Measurements from ENCODE around the gene HNRNPA2B1. TPM values are rescaled to one million over a fixed set of nuclear protein-coding genes. Genes with fewer than 3 reads are reported as not detected.
"Not testable (repeated sequence)": the region's sequence is repeated elsewhere in the genome, so short reads cannot be mapped to it uniquely, and the experiment has no call there.

Gene HNRNPA2B1
- total RNA-seq, 2 experiments from 2014 or later, result 968 to 975 TPM

GRCh38 chr7:26191974-26192479, 8.5 kb downstream of the HNRNPA2B1 start:
- Mint-ChIP-seq H3K27me3 (peaks cover 10% of the 10 kb centered on the region), H3K4me1 (peaks cover 90% of the 10 kb centered on the region), H3K27ac (peak overlapping the region; percentile 91), H3K36me3 (peaks cover 96% of the 10 kb centered on the region), H3K9me3 (no peaks in the 10 kb centered on the region), H3K4me3 (peak overlapping the region; percentile 100)
- no peak for DNase-seq

- no peak for DNase-seq
- peak overlapping the region; percentile 8 for H3K4me3 Mint-ChIP-seq
- peaks cover 96% of the 10 kb centered on the region for H3K36me3 Mint-ChIP-seq
- peaks cover 10% of the 10 kb centered on the region for H3K27me3 Mint-ChIP-seq
- no peaks in the 10 kb centered on the region for H3K9me3 Mint-ChIP-seq
- H3K27ac Mint-ChIP-seq, result peak overlapping the region; percentile 91
- peaks cover 91% of the 10 kb centered on the region for H3K4me1 Mint-ChIP-seq
These were observed 9.1 kb downstream of the HNRNPA2B1 start for GRCh38 chr7:26191233-26191973.

- H3K27me3 Mint-ChIP-seq, result peaks cover 10% of the 10 kb centered on the region
These were observed 10.1 kb downstream of the HNRNPA2B1 start for GRCh38 chr7:26190417-26190869.

GRCh38 chr7:26189697-26190096, 10.8 kb downstream of the HNRNPA2B1 start:
- peak overlapping the region; percentile 90 for H3K27ac Mint-ChIP-seq
- H3K27me3 Mint-ChIP-seq, result peaks cover 10% of the 10 kb centered on the region
- no peak overlapping the region for H3K4me3 Mint-ChIP-seq
- DNase-seq, result no peak
- peaks cover 94% of the 10 kb centered on the region for H3K36me3 Mint-ChIP-seq
- peaks cover 94% of the 10 kb centered on the region for H3K4me1 Mint-ChIP-seq
- H3K9me3 Mint-ChIP-seq, result no peaks in the 10 kb centered on the region

More at GRCh38 chr7:26190417-26190869, 10.1 kb downstream of the HNRNPA2B1 start:
- Mint-ChIP-seq H3K4me1 (peaks cover 92% of the 10 kb centered on the region), H3K4me3 (peak overlapping the region; percentile 45), H3K9me3 (no peaks in the 10 kb centered on the region), H3K27ac (peak overlapping the region; percentile 67), H3K36me3 (peaks cover 93% of the 10 kb centered on the region)
- DNase-seq, result no peak

- Mint-ChIP-seq H3K36me3 (peaks cover 94% of the 10 kb centered on the region), H3K9me3 (no peaks in the 10 kb centered on the region)
These were observed 11.5 kb downstream of the HNRNPA2B1 start for GRCh38 chr7:26188957-26189541.

GRCh38 chr7:26188206-26188956, 12.2 kb downstream of the HNRNPA2B1 start:
- Mint-ChIP-seq H3K4me3 (peak overlapping the region; percentile 65), H3K27me3 (peaks cover 10% of the 10 kb centered on the region), H3K4me1 (peaks cover 91% of the 10 kb centered on the region), H3K36me3 (peaks cover 94% of the 10 kb centered on the region), H3K27ac (peak overlapping the region; percentile 90), H3K9me3 (no peaks in the 10 kb centered on the region)
- DNase-seq, result no peak

More at GRCh38 chr7:26188957-26189541, 11.5 kb downstream of the HNRNPA2B1 start:
- DNase-seq, result no peak
- H3K27ac Mint-ChIP-seq, result peak overlapping the region; percentile 90
- peaks cover 10% of the 10 kb centered on the region for H3K27me3 Mint-ChIP-seq
- H3K4me3 Mint-ChIP-seq, result peak overlapping the region; percentile 48
- H3K4me1 Mint-ChIP-seq, result peaks cover 92% of the 10 kb centered on the region

- Mint-ChIP-seq H3K27ac (peak overlapping the region; percentile 90), H3K4me3 (peak overlapping the region; percentile 65), H3K4me1 (peaks cover 83% of the 10 kb centered on the region), H3K36me3 (peaks cover 87% of the 10 kb centered on the region), H3K9me3 (no peaks in the 10 kb centered on the region), H3K27me3 (peaks cover 10% of the 10 kb centered on the region)
- no peak for DNase-seq
These were observed 13.0 kb downstream of the HNRNPA2B1 start for GRCh38 chr7:26187380-26188205.

DNA sequence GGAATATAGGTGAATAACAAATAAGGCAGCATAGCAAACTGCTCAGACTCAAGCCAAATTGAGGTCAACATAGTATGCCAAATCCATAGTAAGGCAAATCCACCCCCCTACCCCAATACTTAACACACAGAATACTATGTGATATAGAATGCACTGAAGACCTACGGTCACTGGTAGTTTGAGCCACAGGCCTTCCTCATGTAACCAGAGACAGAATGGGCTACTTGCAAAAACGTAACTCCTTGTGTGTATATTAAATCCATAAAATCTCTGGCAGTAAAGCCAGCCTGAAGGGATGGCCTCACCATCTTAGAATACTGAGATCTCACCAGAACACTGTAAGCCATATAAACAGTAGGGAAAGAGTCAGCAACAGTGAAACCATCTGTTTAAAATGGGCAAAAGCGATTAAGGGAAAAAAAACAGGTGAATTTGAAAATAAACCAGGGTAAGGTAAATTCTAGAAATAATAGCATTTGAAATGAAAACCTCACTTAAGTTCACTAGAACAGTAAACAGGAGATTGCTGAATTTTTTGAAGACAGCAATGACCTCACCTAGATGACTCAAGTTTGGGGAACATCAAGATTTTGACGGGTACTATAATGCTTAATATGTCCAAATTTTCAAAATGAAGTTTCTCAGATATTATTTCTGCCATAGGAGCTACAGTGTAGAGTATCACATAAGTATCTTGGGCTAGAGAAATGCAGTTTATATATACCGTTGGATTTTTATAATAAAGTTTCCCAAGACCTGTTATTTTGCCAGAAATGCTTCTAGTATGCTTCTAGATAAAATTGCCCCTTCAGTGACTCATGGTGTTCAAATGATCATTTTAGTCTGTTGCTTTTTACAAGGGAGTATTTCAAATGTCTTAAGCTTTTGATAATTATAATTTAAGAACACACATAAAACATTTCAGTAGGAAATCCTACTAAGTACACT, 13.9 kb downstream of the HNRNPA2B1 start:
- H3K4me3 Mint-ChIP-seq, result peak overlapping the region; percentile 16
- no peaks in the 10 kb centered on the region for H3K9me3 Mint-ChIP-seq
- peak overlapping the region; percentile 90 for H3K27ac Mint-ChIP-seq
- H3K4me1 Mint-ChIP-seq, result peaks cover 78% of the 10 kb centered on the region
- DNase-seq, result no peak
- H3K27me3 Mint-ChIP-seq, result peaks cover 10% of the 10 kb centered on the region
- H3K36me3 Mint-ChIP-seq, result peaks cover 80% of the 10 kb centered on the region

DNA sequence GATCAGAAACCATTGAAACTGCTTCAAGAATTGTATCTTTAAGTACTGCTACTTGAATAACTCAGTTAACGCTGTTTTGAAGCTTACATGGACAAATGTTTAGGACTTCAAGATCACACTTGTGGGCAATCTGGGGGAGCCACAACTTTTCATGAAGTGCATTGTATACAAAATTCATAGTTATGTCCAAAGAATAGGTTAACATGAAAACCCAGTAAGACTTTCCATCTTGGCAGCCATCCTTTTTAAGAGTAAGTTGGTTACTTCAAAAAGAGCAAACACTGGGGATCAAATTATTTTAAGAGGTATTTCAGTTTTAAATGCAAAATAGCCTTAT, 14.7 kb downstream of the HNRNPA2B1 start:
- Mint-ChIP-seq H3K27ac (peak overlapping the region; percentile 93), H3K4me3 (peak overlapping the region; percentile 14), H3K27me3 (peaks cover 10% of the 10 kb centered on the region), H3K9me3 (no peaks in the 10 kb centered on the region), H3K4me1 (peaks cover 76% of the 10 kb centered on the region), H3K36me3 (peaks cover 78% of the 10 kb centered on the region)
- DNase-seq, result no peak

DNA sequence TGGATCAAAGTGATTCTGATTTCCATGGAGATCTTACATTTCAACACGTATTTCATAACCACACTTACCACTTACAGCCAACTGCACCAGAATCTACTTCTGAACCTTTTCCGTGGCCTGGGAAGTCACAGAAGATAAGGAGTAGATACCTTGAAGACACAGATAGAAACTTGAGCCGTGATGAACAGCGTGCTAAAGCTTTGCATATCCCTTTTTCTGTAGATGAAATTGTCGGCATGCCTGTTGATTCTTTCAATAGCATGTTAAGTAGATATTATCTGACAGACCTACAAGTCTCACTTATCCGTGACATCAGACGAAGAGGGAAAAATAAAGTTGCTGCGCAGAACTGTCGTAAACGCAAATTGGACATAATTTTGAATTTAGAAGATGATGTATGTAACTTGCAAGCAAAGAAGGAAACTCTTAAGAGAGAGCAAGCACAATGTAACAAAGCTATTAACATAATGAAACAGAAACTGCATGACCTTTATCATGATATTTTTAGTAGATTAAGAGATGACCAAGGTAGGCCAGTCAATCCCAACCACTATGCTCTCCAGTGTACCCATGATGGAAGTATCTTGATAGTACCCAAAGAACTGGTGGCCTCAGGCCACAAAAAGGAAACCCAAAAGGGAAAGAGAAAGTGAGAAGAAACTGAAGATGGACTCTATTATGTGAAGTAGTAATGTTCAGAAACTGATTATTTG, 15.3 kb downstream of the HNRNPA2B1 start:
- Mint-ChIP-seq H3K27ac (peak overlapping the region; percentile 93), H3K4me3 (peak overlapping the region; percentile 14), H3K36me3 (peaks cover 75% of the 10 kb centered on the region), H3K27me3 (peaks cover 10% of the 10 kb centered on the region), H3K4me1 (peaks cover 73% of the 10 kb centered on the region), H3K9me3 (no peaks in the 10 kb centered on the region)
- no peak for DNase-seq

DNA sequence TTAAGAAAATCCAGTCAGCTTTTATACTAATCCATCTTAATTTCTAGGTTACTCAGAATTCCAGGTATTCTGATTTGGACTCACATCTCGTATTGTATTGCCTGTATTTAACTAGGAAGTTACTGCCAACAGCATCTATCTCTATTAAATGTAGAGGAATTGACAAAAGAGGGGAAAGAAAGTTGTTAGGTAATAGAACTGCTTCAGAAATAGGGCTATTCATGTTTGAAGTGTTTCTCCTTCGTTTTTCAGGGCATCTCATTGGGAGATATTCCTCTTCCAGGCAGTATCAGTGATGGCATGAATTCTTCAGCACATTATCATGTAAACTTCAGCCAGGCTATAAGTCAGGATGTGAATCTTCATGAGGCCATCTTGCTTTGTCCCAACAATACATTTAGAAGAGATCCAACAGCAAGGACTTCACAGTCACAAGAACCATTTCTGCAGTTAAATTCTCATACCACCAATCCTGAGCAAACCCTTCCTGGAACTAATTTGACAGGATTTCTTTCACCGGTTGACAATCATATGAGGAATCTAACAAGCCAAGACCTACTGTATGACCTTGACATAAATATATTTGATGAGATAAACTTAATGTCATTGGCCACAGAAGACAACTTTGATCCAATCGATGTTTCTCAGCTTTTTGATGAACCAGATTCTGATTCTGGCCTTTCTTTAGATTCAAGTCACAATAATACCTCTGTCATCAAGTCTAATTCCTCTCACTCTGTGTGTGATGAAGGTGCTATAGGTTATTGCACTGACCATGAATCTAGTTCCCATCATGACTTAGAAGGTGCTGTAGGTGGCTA, 16.1 kb downstream of the HNRNPA2B1 start:
- DNase-seq, H3K9me3 Mint-ChIP-seq, H3K4me3 Mint-ChIP-seq: not testable (repeated sequence)
- Mint-ChIP-seq H3K27ac (peak overlapping the region; percentile 93), H3K27me3 (peaks cover 10% of the 10 kb centered on the region), H3K36me3 (peaks cover 74% of the 10 kb centered on the region), H3K4me1 (peaks cover 72% of the 10 kb centered on the region)

DNA sequence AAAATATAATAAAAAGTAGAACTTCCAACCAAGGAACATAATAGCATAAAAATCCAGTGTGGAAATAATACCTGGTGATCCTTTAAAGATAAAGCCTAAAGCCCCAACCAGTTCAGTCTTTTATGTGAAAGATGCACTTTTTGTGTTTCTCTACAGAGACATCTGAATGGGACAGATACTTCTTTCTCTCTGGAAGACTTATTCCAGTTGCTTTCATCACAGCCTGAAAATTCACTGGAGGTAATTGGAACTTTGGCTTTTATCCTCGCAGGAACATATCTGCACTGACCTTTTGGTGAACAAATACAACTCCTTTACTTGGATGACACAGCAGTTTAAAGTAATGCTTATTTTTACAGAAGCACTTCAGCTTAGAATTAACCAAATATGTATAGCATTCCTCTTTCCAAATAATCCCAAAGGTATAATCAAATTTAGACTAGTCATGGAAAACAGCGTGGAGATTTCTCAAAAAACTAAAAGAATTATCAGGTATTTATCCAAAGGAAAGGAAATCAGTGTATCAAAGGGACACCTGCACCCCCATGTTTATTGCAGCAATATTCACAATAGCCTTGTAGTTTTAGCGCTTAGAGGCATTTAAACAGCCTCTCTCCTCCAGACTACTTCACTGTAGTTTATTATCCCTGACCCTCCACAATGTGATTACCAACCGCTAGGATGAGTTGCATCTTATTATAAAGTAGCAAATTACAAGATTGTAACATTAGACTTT, 16.8 kb downstream of the HNRNPA2B1 start:
- peaks cover 71% of the 10 kb centered on the region for H3K36me3 Mint-ChIP-seq
- H3K27me3 Mint-ChIP-seq, result peaks cover 5% of the 10 kb centered on the region
- H3K27ac Mint-ChIP-seq, result peak overlapping the region; percentile 93
- peaks cover 65% of the 10 kb centered on the region for H3K4me1 Mint-ChIP-seq
- no peak for DNase-seq
- no peaks in the 10 kb centered on the region for H3K9me3 Mint-ChIP-seq
- no peak overlapping the region for H3K4me3 Mint-ChIP-seq
